Naive thymus-derived CD4-positive, alpha-beta T cell (primary cell): Measurements from ENCODE around the gene FLNB. TPM values are rescaled to one million over a fixed set of nuclear protein-coding genes. Genes with fewer than 3 reads are reported as not detected.

Source experiments
- ATAC-seq: fragments of 150-1000 bp; cut with Tn5 transposase; 2 replicates; pipeline ENCODE4 v1.10.0; 2021; ENCODE audit warnings: mild to moderate bottlenecking, moderate library complexity
- CTCF ChIA-PET: fragments of 350-600 bp; sonication (Branson Sonifier 250); formaldehyde crosslinking; loops from one replicate; lab custom pipeline; 2021; ENCODE audit warnings: antibody characterized with exemption; lab: Charles Lee
- POLR2A ChIA-PET: fragments of 350-600 bp; sonication (Branson Sonifier 250); formaldehyde crosslinking; loops from one replicate; lab custom pipeline; 2021; ENCODE audit warnings: antibody characterized with exemption, inconsistent platforms; lab: Charles Lee
- DNase-seq, 9 donors: peaks; one replicate each; pipeline versions ENCODE4 v3.0.0 to v3.0.0-alpha.2; 2020 to 2022; ENCODE audit warnings: mixed read lengths in 1 of 9
- H3K27ac ChIP-seq: one replicate; pipeline ENCODE4 v1.7.0; 2013; ENCODE audit warnings: mild to moderate bottlenecking, low read depth, low read length, moderate library complexity
- H3K27me3 ChIP-seq, 2 donors: one replicate each; pipeline ENCODE4 v1.7.0; 2013; ENCODE audit warnings: low read length in 2 of 2, mild to moderate bottlenecking in 2 of 2, moderate library complexity in 2 of 2; ENCODE audit not compliant: control insufficient read depth in 2 of 2, insufficient read depth in 2 of 2
- H3K36me3 ChIP-seq, 3 experiments: 1 replicate in 2 of 3; 2 replicates in 1 of 3; pipeline ENCODE4 v1.7.0; 2013; ENCODE audit warnings: low read length in 3 of 3, mild to moderate bottlenecking in 3 of 3, moderate library complexity in 1 of 3; ENCODE audit not compliant: insufficient read depth in 3 of 3, control insufficient read depth in 2 of 3
- H3K4me1 ChIP-seq, 2 donors: one replicate each; pipeline ENCODE4 v1.7.0; 2013; ENCODE audit warnings: low read length in 2 of 2, mild to moderate bottlenecking in 2 of 2, moderate library complexity in 1 of 2; ENCODE audit not compliant: control insufficient read depth in 2 of 2, insufficient read depth in 2 of 2
- H3K4me3 ChIP-seq: 2 replicates; pipeline ENCODE4 v1.7.0; 2013; ENCODE audit warnings: mild to moderate bottlenecking, low read length
- H3K9me3 ChIP-seq, 3 experiments: 1 replicate in 2 of 3; 2 replicates in 1 of 3; pipeline ENCODE4 v1.7.0; 2013; ENCODE audit warnings: low read length in 3 of 3; ENCODE audit not compliant: control insufficient read depth in 2 of 3
- H3K27ac Mint-ChIP-seq, 9 donors: one replicate each; pipeline ENCODE4 v1.8.0; 2020 to 2022; ENCODE audit warnings: mixed read lengths in 9 of 9, mild to moderate bottlenecking in 8 of 9, moderate library complexity in 5 of 9, inconsistent platforms in 2 of 9
- H3K27me3 Mint-ChIP-seq, 5 donors: one replicate each; pipeline ENCODE4 v1.8.0; 2021 to 2022; ENCODE audit warnings: mixed read lengths in 5 of 5, mild to moderate bottlenecking in 1 of 5
- H3K36me3 Mint-ChIP-seq, 5 donors: one replicate each; pipeline ENCODE4 v1.8.0; 2020 to 2022; ENCODE audit warnings: mixed read lengths in 5 of 5, mild to moderate bottlenecking in 3 of 5, inconsistent platforms in 1 of 5
- H3K4me1 Mint-ChIP-seq, 7 donors: one replicate each; pipeline ENCODE4 v1.8.0; 2020 to 2022; ENCODE audit warnings: mixed read lengths in 7 of 7, mild to moderate bottlenecking in 3 of 7, inconsistent platforms in 1 of 7
- H3K4me3 Mint-ChIP-seq, 10 donors: one replicate each; pipeline ENCODE4 v1.8.0; 2020 to 2022; ENCODE audit warnings: mild to moderate bottlenecking in 10 of 10, mixed read lengths in 10 of 10, moderate library complexity in 6 of 10, inconsistent platforms in 2 of 10
- H3K9me3 Mint-ChIP-seq, 11 donors: one replicate each; pipeline ENCODE4 v1.8.0; 2020 to 2022; ENCODE audit warnings: mixed read lengths in 11 of 11, mild to moderate bottlenecking in 4 of 11, inconsistent platforms in 1 of 11, moderate library complexity in 1 of 11
- intact Hi-C, 2 donors: fragments of 100-400 bp; cut with micrococcal nuclease; formaldehyde crosslinking; loops; one replicate each; pipeline ENCODE4 v1.15.1; 2023
- polyA plus RNA-seq, 2 donors: library from polyadenylated mRNA; unstranded; fragments of 300-500 nt; fragmentation: Illumina TruSeq; gene quantifications; one replicate each; pipeline ENCODE4 v1.2.3, GENCODE V29; 2021
- total RNA-seq, 6 experiments: library from RNA in 5 of 6; stranded (reverse) in 5 of 6; gene quantifications; 1 replicate in 5 of 6; 2 replicates in 1 of 6; pipeline ENCODE4 v1.2.3 and lab custom pipeline; 2021 to 2026

The FLNB gene
- total and polyA plus RNA-seq, 7 experiments from 2014 or later, result 15.7 to 66.7 (median 47.6) TPM

- CTCF ChIA-PET, result no interaction called here
- peaks cover 6 to 63% (median 33%) of the 10 kb centered on the region in 7 donors for H3K4me1 Mint-ChIP-seq
- DNase-seq (no peak), ATAC-seq (no peak)
- H3K36me3 Mint-ChIP-seq, result peaks cover 0 to 20% (median 4%) of the 10 kb centered on the region in 5 donors
- no peaks in the 10 kb centered on the region for H3K9me3 Mint-ChIP-seq
- H3K4me3 Mint-ChIP-seq, result no peak overlapping the region
- no peak overlapping the region for H3K4me3 ChIP-seq
- no peaks in the 10 kb centered on the region for H3K27me3 Mint-ChIP-seq
- H3K36me3 ChIP-seq, result no peaks in the 10 kb centered on the region
- H3K27ac Mint-ChIP-seq, result peak overlapping the region in 3 of 9 donors; percentile 3 to 81 (median 18)
- no peaks in the 10 kb centered on the region for H3K27me3 ChIP-seq
- intact Hi-C loops, result no loop called here
- H3K27ac ChIP-seq, result no peak overlapping the region
- POLR2A ChIA-PET, result interaction anchor here (1.2 kb wide), 1 partner anchor 37 kb away, joined by 3 read pairs; no protein-coding TSS in a partner anchor
- no peaks in the 10 kb centered on the region for H3K4me1 ChIP-seq
- no peaks in the 10 kb centered on the region for H3K9me3 ChIP-seq
Measured at GRCh38 chr3:58059349-58060321, 51.4 kb downstream of the FLNB start.

DNA sequence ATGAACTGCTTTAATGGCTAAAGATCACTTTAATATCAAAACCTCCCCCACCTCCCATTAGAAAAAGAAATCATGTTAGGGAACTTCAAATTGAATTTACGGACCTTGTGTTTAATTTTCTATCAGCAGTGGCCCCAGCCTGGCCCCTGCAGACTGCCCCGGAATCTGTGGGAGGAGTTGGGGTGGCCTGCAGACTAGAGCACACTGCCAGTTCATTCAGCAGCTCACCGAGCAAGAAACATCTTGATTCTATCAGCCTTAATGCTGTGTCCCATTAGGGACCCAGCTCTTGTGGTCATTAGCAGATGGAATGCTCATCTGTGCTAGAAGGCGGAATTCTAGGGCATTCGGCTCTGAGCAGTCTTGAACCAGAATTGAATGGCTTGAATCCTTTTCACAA, 54.2 kb downstream of the FLNB start:
- Histone ChIP-seq H3K27me3 (no peaks in the 10 kb centered on the region), H3K36me3 (no peaks in the 10 kb centered on the region), H3K27ac (no peak overlapping the region), H3K4me1 (no peaks in the 10 kb centered on the region), H3K4me3 (no peak overlapping the region), H3K9me3 (no peaks in the 10 kb centered on the region)
- Mint-ChIP-seq H3K36me3 (peaks cover 0 to 19% (median under 1%) of the 10 kb centered on the region in 5 donors), H3K27ac (no peak overlapping the region), H3K4me1 (peaks cover 6 to 69% (median 33%) of the 10 kb centered on the region in 7 donors), H3K9me3 (no peaks in the 10 kb centered on the region), H3K27me3 (no peaks in the 10 kb centered on the region), H3K4me3 (no peak overlapping the region)
- intact Hi-C loops, result no loop called here
- DNase-seq, result no peak
- no peak for ATAC-seq
- POLR2A ChIA-PET, result no interaction called here
- CTCF ChIA-PET, result no interaction called here

DNA sequence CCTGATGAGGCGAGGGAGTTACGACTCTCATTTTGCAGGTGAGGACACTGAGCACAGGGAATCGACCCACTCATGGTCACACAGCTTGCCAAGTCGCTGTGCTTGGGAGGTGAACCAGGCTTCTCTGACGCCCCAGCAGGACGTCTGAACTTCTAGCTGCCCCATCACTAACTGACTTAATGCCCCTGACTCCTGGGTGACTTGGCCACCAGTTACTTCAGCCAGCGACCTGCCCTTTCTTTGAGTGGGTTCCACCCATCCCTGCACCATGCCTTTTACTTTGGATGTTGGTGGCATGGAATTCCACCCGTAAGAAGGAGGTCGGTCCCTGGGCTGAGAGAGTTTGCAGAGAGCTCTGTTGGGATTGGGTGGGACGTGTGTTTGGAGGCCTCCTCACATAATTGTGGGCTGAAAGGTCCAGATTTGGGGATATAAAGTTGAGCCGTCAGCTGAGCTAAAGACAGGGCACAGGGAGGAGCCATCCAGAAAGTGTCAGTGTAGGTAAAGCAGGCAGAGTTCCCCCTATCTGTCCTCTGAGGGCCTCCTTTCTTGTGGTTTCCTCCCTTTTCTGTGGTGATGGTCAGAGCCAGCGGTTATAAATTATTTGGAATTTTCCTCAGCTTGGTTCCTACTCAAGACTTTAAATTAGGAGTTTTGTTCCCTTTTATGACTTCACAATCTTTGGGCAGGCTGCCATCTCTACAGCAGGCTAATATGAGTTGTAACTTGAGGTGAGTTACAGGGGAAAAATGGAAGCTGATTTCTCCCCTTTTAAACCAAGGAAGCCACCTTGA, 55.0 kb downstream of the FLNB start:
- Histone ChIP-seq H3K4me1 (no peaks in the 10 kb centered on the region), H3K27me3 (no peaks in the 10 kb centered on the region), H3K9me3 (no peaks in the 10 kb centered on the region), H3K4me3 (no peak overlapping the region), H3K36me3 (no peaks in the 10 kb centered on the region), H3K27ac (no peak overlapping the region)
- H3K4me3 Mint-ChIP-seq, result no peak overlapping the region
- peaks cover 0 to 18% (median 0%) of the 10 kb centered on the region in 5 donors for H3K36me3 Mint-ChIP-seq
- no peak for DNase-seq
- CTCF ChIA-PET, result interaction anchor here (1.0 kb wide), 1 partner anchor 53 kb away, joined by 3 read pairs; no protein-coding TSS in a partner anchor
- peaks cover 6 to 66% (median 30%) of the 10 kb centered on the region in 7 donors for H3K4me1 Mint-ChIP-seq
- POLR2A ChIA-PET, result interaction anchor here (1.3 kb wide), 1 partner anchor 18 kb away, joined by 12 read pairs; no protein-coding TSS in a partner anchor
- H3K9me3 Mint-ChIP-seq, result no peaks in the 10 kb centered on the region
- ATAC-seq, result no peak
- no peaks in the 10 kb centered on the region for H3K27me3 Mint-ChIP-seq
- H3K27ac Mint-ChIP-seq, result peak overlapping the region in 2 of 9 donors; percentile 72 to 82
- intact Hi-C loops, result no loop called here

- H3K36me3 Mint-ChIP-seq, result peaks cover 0 to 11% (median 0%) of the 10 kb centered on the region in 5 donors
- no peaks in the 10 kb centered on the region for H3K27me3 ChIP-seq
- POLR2A ChIA-PET, result no interaction called here
- no peaks in the 10 kb centered on the region for H3K36me3 ChIP-seq
- no peaks in the 10 kb centered on the region for H3K27me3 Mint-ChIP-seq
- H3K4me3 Mint-ChIP-seq, result no peak overlapping the region
- H3K27ac Mint-ChIP-seq, result peak overlapping the region in 2 of 9 donors; percentile 34 to 36
- H3K27ac ChIP-seq, result no peak overlapping the region
- H3K9me3 ChIP-seq, result no peaks in the 10 kb centered on the region
- no peaks in the 10 kb centered on the region for H3K4me1 ChIP-seq
- intact Hi-C loops, result no loop called here
- CTCF ChIA-PET, result no interaction called here
- no peaks in the 10 kb centered on the region for H3K9me3 Mint-ChIP-seq
- no peak for ATAC-seq
- H3K4me3 ChIP-seq, result no peak overlapping the region
- no peak for DNase-seq
- peaks cover 6 to 54% (median 22%) of the 10 kb centered on the region in 7 donors for H3K4me1 Mint-ChIP-seq
Measured at GRCh38 chr3:58064923-58065638, 56.9 kb downstream of the FLNB start.

DNA sequence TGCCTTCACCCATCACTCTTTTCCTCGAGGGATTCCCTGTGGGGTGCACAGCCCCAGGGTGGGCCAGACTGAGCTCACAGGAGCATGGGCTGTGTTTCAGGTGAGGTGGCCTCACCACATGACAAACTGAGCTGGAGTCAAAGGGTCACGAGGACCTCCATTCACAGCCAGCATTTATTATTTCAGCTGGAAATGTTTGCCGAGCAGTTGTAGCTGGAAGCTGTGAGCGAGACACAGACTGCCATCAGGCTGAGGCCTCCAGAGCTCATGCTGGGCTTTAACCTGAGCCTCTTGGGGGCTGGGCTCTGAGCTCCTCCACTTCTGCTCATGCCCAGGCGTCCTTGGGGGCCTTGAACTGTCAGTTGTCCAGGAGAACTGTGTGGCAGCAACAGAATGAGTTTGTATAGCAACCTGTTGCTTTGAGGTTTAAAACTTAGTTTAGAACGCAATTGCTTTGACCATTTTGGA, 57.5 kb downstream of the FLNB start:
- no peaks in the 10 kb centered on the region for H3K9me3 ChIP-seq
- Mint-ChIP-seq H3K36me3 (peaks cover 0 to 11% (median 0%) of the 10 kb centered on the region in 5 donors), H3K27ac (peak overlapping the region in 1 of 9 donors; percentile 34), H3K27me3 (no peaks in the 10 kb centered on the region), H3K4me1 (peaks cover 6 to 52% (median 22%) of the 10 kb centered on the region in 7 donors), H3K4me3 (no peak overlapping the region), H3K9me3 (no peaks in the 10 kb centered on the region)
- ChIA-PET POLR2A (no interaction called here), CTCF (interaction anchor here (0.5 to 0.7 kb wide), 2 partner anchors 13 to 74 kb away, joined by 3 to 4 read pairs; no protein-coding TSS in a partner anchor)
- intact Hi-C loops, result no loop called here
- no peak overlapping the region for H3K4me3 ChIP-seq
- no peaks in the 10 kb centered on the region for H3K36me3 ChIP-seq
- H3K27me3 ChIP-seq, result no peaks in the 10 kb centered on the region
- H3K4me1 ChIP-seq, result no peaks in the 10 kb centered on the region
- no peak for DNase-seq
- no peak overlapping the region for H3K27ac ChIP-seq
- ATAC-seq, result no peak

DNA sequence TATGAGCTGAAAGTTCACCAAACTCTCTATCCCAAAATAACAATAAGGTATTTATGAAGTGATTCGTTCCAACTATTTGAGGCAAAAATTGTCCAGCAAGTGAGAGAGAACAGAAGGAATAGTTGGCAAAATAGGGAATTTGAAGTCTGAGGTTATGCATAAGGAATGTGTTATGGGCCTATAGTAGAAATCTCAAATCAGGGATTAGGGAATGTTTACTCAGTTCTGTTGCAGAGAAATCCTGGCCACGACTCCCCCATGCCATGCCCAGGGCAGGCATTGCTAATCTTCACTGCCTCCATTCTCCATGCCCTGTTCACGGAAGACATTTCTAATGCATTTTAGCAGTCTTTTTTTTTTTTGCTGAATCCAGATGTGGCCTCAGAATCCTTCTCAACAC, 58.6 kb downstream of the FLNB start:
- H3K27me3 Mint-ChIP-seq, result no peaks in the 10 kb centered on the region
- no peak overlapping the region for H3K4me3 Mint-ChIP-seq
- Histone ChIP-seq H3K27ac (no peak overlapping the region), H3K4me3 (no peak overlapping the region), H3K36me3 (no peaks in the 10 kb centered on the region), H3K9me3 (no peaks in the 10 kb centered on the region), H3K4me1 (no peaks in the 10 kb centered on the region), H3K27me3 (no peaks in the 10 kb centered on the region)
- intact Hi-C loops, result no loop called here
- no peak for DNase-seq
- CTCF ChIA-PET, result no interaction called here
- POLR2A ChIA-PET, result interaction anchor here (0.6 kb wide), 1 partner anchor 81 kb away, joined by 3 read pairs; no protein-coding TSS in a partner anchor
- peak overlapping the region in 4 of 9 donors; percentile 2 to 79 (median 32) for H3K27ac Mint-ChIP-seq
- peaks cover 6 to 49% (median 22%) of the 10 kb centered on the region in 7 donors for H3K4me1 Mint-ChIP-seq
- no peak for ATAC-seq
- H3K9me3 Mint-ChIP-seq, result no peaks in the 10 kb centered on the region
- H3K36me3 Mint-ChIP-seq, result peaks cover 0 to 15% (median 0%) of the 10 kb centered on the region in 5 donors
